HG03457 (cell line): ENCODE data around the gene SLC12A9.
A peak's percentile ranks its signal among the peaks of the same experiment; 100 is the strongest.

Source experiments
- ATAC-seq: cut with Tn5 transposase; IDR thresholded peaks from one replicate; pipeline ENCODE4 v1.9.1; 2021; ENCODE audit warnings: moderate number of reproducible peaks; ENCODE audit not compliant: unreplicated experiment

SLC12A9 gene

DNA sequence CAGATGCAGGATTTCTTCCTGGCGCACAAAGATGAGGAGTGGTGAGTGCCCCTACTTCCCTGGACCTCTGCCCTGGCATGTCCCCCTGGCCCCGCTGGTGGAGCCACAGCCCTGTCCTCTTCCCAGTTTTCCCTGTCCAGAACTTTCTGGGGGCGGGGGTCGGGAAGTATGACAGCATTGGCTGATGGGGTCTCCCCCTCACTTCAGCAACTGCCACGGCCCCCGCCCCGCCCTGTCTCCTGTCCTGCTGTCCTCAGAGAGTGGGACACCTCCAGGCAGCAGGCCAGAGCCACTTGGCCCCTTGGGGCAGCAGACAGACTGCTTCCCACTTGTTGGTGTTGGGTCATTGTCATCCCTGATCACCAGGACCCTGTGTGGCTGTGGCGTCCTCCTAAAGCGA, 29.7 kb downstream of the SLC12A9 start:
- no peak for ATAC-seq

DNA sequence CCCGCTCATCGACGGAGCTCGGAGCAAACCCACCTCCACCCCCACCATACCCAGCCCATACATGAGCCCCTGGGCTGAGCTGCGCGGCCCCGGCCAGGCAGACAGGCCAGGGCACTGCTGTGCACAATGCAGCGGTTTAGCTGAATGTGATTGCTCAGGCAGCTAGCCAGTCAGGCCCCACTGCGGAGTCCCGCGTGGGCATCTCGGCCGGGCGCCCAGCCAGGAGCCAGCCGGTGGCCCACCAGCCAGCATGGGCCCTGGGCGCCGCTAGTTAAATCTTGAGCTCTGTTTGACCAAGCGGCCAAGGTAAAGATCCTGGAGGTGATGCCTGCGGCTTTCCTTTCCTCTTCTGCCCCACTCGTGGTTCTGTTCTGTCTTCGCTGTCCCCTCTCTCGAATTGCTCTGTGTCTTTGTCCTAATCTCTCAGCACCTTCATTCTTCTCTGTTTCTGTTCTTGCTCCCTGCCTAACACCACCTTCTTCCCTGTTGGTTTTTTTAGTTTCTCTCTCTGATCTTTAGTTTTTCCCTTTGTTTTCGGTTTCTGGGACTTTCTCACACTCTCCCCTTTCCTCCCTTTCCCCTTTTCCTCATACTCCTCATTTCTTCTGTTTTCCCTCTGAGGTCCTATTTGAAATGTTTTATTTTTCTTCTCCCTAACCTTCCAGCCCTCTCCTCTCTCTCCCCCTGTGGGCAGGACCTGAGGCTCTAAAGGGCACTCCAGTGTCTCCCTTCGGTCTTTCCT, 30.4 kb downstream of the SLC12A9 start:
- ATAC-seq = no peak

DNA sequence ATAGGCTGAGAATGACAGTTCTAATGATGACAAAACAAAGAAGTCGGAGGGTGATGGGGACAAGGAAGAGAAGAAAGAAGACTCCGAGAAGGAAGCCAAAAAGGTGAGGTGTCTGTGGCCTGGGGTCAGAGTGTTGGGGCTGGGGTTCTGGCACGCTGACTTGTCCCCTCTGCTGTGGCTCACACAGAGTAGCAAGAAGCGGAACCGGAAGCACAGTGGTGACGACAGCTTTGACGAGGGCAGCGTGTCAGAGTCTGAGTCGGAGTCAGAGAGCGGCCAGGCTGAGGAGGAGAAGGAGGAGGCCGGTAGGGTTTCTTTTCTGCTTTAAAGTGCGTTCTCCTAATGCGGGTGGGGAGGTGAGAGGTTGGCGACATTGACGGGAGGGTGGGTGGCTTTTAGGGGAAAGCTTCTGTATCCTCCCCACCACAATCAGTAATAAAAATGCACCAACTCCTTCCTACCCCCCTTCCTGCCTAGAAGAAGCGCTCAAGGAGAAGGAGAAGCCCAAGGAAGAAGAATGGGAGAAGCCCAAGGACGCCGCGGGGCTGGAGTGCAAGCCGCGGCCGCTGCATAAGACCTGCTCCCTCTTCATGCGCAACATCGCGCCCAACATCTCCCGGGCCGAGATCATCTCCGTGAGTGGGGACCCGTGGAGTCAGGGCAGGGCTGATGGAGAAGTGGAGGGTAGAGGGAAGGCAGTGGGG, 32.4 kb downstream of the SLC12A9 start:
- ATAC-seq = no peak

DNA sequence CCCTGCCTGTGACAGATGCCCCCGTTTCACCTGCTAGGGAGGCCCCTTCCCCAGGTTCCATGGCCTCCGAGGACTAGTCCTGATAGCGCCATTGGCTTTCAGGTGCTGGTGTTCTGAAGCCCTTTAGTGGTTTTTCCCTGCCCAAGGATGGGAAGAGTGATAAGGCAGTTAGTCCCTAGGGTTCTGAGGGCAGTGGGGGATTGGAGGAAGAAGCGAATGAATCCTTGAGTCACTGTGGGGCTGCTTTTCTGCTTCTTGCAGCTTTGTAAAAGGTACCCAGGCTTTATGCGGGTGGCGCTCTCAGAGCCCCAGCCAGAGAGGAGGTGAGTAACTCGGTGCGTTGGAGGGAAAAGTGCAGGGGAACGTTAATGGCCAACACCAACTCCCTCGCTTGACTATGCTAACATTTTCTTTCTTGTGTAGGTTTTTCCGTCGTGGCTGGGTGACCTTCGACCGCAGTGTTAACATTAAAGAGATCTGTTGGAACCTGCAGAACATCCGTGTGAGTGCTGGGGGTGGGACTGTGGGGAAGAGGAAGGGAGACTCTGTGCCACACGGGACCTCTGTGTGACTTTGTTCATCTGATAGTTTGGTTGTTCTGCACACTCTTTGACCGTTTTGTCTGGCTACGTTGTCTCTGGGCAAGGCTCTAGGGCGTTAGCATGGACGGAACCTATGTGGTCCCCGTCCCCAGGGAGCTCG, 33.1 kb downstream of the SLC12A9 start:
- no peak for ATAC-seq

DNA sequence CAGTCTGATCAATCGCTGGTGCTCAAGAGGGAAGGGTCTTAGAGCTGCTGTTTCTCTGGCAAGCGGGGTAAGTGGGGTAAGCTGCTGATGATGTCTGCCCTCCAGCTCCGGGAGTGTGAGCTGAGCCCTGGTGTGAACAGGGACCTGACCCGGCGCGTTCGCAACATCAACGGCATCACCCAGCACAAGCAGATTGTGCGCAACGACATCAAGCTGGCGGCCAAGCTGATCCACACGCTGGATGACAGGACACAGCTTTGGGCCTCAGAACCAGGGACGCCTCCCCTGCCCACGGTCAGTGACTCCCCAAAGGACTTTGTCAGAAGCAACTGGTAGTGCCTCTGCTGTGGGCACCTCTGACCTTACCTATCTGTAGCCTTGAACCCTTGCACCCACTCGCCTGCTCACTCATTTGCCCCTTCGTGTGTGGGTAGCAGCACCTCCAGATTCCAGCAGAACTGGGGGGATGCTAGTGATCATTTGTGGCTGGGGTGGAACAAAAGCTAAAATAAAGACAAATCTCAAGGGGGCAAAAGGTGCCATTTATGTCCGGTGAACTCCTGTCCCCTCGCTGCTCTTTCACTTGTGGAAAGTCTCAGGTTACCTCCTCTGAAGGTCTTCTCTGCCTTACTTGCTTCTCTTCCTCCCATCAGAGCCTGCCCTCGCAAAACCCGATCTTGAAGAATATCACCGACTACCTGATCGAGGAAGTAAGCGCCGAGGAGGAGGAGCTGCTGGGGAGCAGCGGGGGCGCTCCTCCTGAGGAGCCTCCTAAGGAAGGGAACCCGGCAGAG, 33.8 kb downstream of the SLC12A9 start:
- ATAC-seq = no peak

DNA sequence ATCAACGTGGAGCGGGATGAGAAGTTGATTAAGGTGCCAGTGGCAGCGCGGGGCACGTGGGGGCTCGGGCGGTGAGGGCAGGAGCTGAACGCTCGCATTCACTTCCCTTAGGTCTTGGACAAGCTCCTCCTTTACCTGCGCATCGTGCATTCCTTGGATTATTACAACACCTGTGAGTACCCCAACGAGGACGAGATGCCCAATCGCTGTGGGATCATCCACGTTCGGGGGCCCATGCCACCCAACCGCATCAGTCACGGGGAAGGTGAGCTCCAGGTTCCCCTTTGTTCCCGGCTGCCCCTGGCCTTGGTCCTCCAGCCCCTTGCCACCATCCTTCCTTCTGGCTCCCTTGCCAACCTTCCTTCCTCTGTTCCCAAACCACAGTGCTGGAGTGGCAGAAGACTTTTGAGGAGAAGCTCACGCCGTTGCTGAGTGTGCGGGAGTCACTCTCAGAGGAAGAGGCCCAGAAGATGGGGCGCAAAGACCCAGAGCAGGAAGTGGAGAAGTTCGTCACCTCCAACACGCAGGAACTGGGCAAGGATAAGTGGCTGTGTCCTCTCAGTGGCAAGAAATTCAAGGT, 34.5 kb downstream of the SLC12A9 start:
- no peak for ATAC-seq

DNA sequence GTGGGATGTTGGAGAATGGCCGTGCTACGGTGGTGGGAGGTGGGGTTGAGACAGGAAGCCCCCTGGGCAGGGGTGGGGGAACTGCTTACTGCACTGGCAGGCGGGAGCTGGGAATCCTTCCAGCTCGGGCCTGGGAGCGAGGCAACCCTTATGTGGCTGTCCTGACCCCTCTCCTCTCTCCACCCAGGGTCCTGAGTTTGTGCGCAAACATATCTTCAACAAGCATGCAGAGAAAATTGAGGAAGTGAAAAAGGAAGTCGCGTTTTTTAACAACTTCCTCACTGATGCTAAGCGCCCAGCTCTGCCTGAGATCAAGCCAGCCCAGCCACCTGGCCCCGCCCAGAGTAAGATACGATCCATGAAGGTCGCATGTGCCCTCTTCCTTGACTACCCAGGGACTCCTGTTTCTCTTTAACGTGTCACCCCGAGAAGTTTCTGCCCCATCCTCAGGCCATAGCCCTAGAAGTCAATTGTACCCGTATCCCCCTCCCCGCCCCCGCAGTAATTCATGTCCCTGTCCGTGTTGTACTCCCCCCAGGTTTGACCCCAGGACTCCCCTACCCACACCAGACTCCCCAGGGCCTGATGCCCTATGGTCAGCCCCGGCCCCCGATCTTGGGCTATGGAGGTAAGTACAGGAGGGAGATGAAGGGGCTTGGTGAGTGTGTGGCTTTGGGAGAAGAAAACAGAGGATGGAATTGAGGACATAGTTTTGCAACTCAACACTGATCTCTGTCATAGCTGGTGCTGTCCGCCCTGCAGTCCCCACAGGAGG, 35.2 kb downstream of the SLC12A9 start:
- no peak for ATAC-seq

DNA sequence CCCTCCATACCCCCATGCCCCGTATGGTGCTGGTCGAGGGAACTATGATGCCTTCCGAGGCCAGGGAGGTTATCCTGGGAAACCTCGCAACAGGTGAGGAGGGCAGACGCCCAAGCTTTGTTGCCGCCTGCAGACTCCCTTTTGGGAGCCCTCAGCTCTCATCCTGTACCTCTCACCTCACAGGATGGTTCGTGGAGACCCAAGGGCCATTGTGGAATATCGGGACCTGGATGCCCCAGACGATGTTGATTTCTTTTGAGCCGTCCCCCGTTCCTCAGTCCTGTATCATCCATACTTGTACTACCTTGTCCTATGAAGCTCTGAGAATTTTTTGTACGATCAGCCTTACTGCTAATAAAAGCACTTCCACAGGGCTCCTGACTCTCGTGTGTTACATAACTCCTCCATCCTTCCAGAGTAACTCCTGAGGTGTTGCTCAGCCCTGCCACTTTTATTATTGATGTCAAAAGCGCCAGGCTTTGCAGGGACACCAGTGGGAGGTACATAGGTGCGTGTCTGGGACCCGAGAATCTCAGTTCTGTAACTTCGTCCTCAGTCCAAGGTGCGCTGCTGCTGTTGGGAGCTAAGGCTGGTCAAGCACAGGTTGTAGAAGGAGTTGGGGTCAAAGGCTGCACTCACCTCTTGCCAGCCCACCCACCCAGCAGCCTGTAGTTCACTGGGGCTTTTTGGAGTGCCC, 35.9 kb downstream of the SLC12A9 start:
- ATAC-seq = no peak

DNA sequence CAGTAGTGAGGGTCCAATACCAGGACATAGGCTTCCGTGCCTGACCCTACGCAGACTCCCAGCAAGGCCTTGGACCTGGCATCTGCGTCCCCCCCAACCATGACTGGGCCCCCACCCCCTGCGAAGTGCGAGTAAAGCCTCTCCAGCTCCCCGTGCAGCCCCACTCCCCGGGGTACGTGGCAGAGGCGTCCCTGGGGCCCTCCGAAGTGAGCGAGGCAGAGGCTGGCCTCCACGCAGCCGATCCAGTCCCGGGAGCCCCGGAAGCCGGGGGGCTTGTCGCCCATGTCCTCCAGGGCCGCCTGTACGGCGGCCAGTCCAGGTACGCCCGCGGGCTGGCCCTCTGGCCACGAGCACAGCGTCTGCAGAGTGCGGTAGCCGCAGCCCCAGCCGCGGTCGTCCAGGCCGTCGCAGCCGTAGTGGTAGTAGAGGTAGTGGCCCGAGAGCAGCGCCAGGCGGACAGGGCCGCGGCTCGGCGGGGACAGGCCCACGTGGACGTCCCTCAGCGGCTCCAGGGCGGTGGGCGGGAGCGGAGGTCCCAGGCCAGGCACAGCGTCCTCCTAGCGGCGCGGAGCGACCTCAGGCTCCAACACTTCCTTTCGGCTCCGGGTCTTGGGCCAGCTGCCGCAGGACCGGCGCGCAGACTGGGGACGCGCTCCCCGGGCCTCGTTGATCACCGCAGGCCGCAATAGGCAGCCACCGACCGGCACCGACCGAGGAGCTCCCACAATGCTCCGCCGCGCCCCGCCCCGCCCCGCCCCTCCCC, 36.7 kb downstream of the SLC12A9 start, which contains the start of gene UFSP1:
Gene UFSP1, minus strand, starts transcription at position 728 of the 763 bp plus-strand sequence. Its CDS starts 444 bp downstream, at position 284.
- ATAC-seq = peak; percentile 5

DNA sequence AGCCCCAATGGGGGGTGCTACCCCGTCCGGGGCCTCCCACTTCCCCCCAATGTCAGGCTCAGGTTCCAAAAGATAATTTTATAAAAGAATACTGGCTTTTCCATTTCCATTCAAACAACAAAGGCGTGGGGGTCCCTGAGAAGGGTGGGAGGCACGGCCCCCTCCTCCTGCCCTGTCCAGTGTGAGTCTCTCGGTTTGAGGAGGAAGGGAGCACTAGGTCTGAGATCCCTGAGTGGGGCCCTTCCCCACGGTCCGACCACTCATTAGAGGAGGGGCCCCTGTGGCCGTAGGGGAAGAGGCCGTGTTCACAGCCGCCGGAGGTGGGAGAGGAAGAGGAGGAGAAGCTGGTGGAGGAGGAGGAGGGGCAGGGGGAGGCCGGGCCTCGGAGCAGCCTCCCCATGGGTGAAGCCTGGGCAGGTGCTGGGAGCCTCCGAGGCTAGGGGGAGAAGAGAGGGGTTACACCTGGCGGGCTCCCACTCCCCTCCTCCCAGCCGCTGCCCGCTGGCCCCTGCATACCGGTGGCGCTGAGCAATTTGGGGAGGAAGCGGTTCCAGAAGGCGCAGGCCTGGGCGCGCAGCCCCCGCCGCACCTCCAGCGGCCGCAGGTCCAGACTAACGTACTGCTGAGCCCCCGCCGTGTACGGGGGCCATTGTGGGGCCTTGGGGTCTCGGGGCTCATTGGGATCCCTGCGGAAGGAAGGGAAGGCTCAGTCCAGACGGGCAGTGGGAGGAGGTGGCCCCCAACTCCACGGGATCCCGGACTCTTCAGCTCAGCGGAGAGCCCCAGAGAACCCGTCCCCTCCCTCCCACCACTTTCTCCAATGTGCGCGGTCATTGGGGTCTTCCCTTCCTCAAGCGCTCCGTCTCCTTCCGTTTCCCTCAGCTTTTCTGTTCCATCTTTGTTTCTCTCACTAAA, 38.4 kb downstream of the SLC12A9 start:
- no peak for ATAC-seq

DNA sequence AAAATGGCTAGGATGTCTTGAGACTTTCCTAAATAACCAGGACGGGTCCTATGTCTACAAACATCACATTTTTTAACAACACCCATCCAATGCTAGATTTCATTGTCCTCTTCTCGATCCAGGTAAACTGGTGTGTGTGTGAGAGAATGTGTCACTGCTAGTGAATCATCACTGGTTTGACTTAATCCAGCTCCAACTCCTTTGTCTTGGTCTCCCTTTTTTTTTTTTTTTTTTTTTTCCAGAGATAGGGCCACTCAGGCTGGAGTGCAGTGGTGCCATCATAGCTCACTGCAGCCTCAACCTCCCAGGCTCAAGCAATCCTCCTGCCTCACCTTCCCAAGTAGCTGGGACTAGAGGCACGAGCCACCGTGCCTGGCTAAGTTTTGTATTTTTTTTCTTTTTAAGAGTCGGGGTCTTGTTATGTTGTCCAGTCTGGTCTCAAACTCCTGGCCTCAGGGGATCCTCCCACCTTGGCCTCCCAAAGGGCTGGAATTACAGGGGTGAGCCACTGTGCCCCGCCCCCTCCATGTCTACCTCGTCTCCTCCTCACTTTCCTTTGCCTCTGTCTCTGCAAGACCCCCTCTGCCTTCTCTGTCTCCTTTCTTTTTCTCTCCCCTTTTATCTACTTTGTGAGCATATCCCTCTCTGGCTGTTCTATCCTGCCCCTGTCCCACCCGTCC, 39.2 kb downstream of the SLC12A9 start:
- ATAC-seq = no peak

DNA sequence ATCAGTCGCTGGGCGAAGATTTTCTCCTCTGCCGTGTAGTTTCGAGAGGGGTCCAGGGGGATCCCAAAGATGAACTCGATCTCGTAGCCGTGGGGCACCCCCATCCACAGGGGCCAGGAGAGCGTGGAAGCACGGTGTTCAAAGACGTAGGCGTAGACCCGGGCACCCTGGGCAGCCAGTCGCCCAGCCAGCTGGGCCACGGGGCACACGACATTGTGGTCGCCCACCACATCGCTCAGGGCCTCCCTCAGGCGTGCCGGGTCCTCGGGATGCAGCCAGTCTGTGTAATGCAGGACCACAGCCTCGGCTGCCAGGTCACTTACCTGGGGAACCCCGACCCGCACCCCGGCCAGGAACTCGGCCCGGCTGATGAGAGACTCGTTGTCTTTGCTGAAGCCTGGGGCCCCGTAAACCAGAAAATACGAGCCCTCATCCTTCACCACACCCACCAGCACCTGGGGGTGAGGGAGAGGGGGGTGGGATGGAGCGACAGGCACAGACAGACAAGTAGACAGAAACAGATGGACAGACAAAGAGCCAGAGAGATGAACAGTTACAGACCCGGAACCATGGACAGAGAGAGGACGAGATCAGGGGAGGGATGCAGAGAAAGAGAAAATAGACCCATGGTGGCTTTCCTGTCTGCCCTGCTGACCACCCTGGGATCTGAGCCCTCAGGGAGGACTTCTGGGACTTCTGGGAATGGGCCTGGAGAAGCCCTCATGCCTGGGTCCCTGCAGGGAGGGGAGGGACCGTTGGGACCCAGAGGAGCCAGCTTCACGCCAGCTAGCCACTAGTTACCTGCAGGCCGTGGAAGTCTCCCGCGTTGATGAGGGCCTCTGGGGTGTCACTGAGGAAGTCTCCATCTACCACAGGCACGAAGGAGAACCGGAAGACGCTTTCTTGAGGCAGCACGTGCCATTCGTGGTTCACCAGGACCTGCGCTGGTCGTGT, 40.1 kb downstream of the SLC12A9 start:
- no peak for ATAC-seq

DNA sequence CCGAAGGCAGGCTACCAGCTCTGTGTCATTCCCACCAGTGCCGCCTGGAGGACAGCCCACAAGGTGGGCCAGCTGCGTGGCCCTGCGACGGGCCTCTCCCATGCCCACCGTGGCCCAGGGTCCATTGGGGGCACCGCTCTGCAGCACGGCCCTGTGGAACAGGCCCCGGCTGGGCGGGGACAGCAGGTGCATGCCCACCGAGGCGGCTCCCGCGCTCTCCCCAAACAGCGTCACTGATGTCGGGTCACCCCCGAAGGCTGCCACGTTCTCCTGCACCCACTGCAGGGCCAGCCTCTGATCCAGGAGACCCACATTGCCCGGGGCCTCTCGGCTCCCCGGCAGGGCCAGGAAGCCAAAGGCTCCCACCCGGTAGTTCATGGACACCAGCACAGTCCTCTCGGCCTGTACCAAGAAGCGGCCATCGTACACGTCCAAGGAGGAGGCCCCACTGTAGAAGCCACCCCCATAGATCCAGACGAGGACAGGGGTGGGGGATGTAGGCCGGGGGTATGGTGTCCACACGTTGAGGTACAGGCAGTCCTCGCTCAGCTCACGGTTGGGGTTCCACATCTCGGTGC, 40.9 kb downstream of the SLC12A9 start:
- no peak for ATAC-seq

DNA sequence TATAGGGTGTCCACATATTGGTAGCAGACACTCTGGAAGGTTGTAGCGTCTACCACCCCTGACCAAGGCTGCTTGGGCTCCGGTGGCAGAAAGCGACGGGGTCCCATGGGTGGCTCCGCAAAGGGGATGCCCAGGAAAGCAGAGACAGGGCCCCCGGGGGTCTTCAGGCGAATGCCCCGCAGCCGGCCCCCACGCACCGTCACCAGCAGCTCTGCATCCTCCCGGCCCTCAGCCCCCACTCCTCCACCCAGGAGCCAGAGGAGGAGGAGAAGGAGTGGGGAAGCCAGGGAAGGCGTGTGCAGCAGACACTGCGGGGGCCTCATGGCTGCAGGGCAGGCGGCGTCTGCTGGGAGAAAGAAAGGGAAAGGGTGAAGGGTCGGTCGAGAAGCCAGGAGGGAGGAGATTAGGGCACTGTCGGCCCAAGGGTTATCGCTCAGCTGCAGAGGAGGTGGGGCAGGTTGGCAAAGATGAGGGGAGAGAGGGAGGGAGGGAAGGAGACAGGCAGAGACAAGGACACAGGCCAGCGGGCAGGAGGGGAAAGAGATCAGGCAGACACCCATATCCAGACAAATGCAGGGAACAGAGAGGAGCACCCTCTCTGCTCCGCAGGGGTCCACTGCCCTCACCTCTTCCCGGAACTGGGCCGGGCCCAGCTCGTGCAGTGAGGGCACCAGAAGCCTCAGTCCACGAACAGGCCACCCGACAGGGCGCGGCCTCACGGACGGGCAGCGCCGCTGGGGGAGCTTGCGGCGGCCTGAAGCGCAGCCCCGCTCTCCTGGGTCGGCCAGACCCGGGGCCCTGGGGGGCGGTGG, 41.6 kb downstream of the SLC12A9 start:
- no peak for ATAC-seq
